Prostate gland (tissue), 2 donors: ENCODE results near the gene FAM193B. TPM values are rescaled to one million over a fixed set of nuclear protein-coding genes. Genes with fewer than 3 reads are reported as not detected.

Experiments used
- DNase-seq: peaks from one replicate; pipeline ENCODE4 v3.0.0-alpha.2; 2019; ENCODE audit warnings: low spot score
- H3K27ac ChIP-seq, 2 donors: fragments of 200-600 bp; sonication (generic); 2 replicates each; pipeline ENCODE4 v1.5.1; 2017 to 2019
- H3K27me3 ChIP-seq: fragments of 200-600 bp; sonication (generic); replicated peaks from 2 replicates; pipeline ENCODE4 v1.5.1; 2019; ENCODE audit not compliant: insufficient read depth
- H3K36me3 ChIP-seq, 2 donors: fragments of 200-600 bp; sonication (generic); 1 replicate in 1 of 2; 2 replicates in 1 of 2; pipeline versions ENCODE4 v1.5.1 to v1.8.1; 2017 to 2019
- H3K4me1 ChIP-seq: fragments of 200-600 bp; sonication (generic); replicated peaks from 2 replicates; pipeline ENCODE4 v1.5.1; 2019
- H3K4me3 ChIP-seq, 2 donors: fragments of 200-600 bp; sonication (generic); 2 replicates each; pipeline ENCODE4 v1.5.1; 2017 to 2019
- H3K9me3 ChIP-seq: fragments of 200-600 bp; sonication (generic); 2 replicates; pipeline ENCODE4 v1.5.1; 2017
- CTCF ChIP-seq, 4 experiments: fragments of 200-600 bp in 2 of 4; fragments of 450-650 bp in 2 of 4; sonication (generic) in 2 of 4; IDR thresholded peaks; 1 replicate in 3 of 4; 2 replicates in 1 of 4; pipeline ENCODE4 v1.5.1; 2016 to 2019; ENCODE audit warnings: antibody characterized with exemption in 4 of 4, mild to moderate bottlenecking in 2 of 4, moderate library complexity in 2 of 4
- POLR2A ChIP-seq: fragments of 450-650 bp; IDR thresholded peaks from one replicate; pipeline ENCODE4 v1.6.1; 2016; ENCODE audit warnings: antibody characterized with exemption, mild to moderate bottlenecking
- POLR2AphosphoS5 ChIP-seq: sonication (generic); formaldehyde crosslinking; IDR thresholded peaks from one replicate; pipeline ENCODE4 v1.6.1; 2017; ENCODE audit warnings: antibody characterized with exemption
- WGBS: methylation state at CpG from one replicate; pipeline ENCODE4 v1.1.5; 2018; 5-methylcytosine and 5-hydroxymethylcytosine counted together
- intact Hi-C: fragments of 100-400 bp; cut with DNase I; formaldehyde crosslinking; loops from one replicate; pipeline ENCODE4 v1.14.2; 2022
- total RNA-seq, 2 donors: library from RNA; depleted of rRNA; stranded (reverse); fragments of >200 nt; gene quantifications; one replicate each; pipeline ENCODE4 v1.1.0, GENCODE V29; 2016

Gene FAM193B
- total RNA-seq, 2 donors from 2014 or later: 59.6 to 112 TPM

DNA sequence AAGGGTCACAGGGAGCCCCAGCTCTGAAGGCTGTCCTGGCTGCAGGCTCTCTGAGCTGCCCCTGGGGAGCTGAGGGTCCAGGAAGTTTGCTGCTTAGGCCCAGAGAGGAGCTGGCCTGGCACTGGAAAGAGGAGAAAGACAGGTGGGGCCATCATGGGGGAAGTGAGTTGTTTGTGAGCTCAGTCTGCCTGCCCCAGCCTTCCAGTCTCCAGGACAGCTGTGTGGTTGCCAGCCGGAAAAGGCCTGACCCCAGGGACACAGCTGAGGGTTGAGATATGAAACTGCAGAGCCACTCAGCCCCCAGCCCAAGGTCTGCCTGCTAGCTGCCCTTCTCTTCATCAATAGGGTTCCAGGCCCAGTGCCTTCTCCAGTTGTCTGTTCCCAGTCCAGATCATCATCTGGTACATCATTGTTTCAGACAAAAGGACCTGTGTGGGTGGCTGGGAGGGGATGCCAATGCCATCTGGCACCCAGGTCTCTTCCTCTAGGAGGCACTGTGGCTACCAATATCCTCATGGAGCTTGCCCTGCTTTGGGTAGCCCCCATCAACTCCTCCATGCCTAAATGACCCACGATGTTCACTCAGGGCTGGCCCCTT lies 33.3 kb downstream of the FAM193B start:
- Histone ChIP-seq H3K36me3 (peaks cover 6 to 8% of the 10 kb centered on the region in 2 donors), H3K27me3 (no peaks in the 10 kb centered on the region), H3K4me3 (no peak overlapping the region), H3K9me3 (no peaks in the 10 kb centered on the region), H3K27ac (no peak overlapping the region), H3K4me1 (peaks cover 2% of the 10 kb centered on the region)
- intact Hi-C loops: no loop called here
- 77% methylated on average over 2 of the region's 2 CpGs for WGBS
- TF ChIP-seq POLR2AphosphoS5 (no peak), POLR2A (no peak), CTCF (IDR thresholded peaks at IDR 0.05) (no peak)
- DNase-seq: no peak

- intact Hi-C loops: no loop called here
- H3K36me3 ChIP-seq: peaks cover 6% of the 10 kb centered on the region in 2 donors
- DNase-seq: no peak
Observed at GRCh38 chr5:177520271-177520670, 34.1 kb downstream of the FAM193B start.

DNA sequence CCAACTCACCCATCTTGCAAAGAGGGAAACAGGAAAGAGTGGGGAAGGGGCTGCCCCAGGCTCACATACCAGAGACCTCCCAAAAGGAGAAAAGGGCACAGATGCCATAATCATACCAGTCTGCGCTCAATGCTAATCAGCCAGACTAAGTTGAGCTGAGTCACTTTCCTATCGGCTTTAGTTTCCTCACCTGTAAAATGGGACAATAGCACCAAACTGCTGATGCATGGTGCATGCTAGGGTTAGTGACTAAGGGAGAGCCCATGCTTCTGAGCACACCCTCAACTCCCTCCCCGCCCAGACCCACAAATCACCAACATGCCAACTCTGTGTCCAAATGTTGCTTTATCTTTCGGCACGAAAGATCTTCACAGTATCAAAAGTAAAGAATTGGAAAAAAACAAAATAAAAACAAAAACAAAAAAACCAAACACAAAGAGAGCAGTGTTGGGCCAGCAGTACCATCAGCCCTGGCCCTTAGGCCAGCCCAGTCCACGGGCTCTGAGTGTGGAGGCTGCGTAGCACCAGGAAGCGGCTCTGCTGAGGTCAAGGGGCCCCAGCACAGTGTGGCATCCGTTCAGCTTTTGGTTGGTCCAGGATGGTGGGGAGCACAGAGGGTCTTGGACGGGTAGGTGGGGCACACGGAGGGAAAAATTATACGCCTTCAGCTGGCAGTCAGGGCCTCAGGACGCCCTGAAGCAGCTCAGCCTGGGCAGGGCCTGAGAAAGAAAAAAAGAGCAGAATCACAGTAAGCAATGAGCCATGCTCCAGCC lies 34.7 kb downstream of the FAM193B start:
- no peak for DNase-seq
- 83% methylated on average over 13 of the region's 13 CpGs for WGBS
- H3K27me3 ChIP-seq: no peaks in the 10 kb centered on the region
- intact Hi-C loops: no loop called here
- no peaks in the 10 kb centered on the region for H3K9me3 ChIP-seq
- H3K4me3 ChIP-seq: no peak overlapping the region
- no peak overlapping the region for H3K27ac ChIP-seq
- no peak for TF ChIP-seq CTCF (IDR thresholded peaks at IDR 0.05)
- H3K4me1 ChIP-seq: peaks cover 5% of the 10 kb centered on the region
- H3K36me3 ChIP-seq: peaks cover 6 to 10% of the 10 kb centered on the region in 2 donors

More at GRCh38 chr5:177520271-177520670, 34.1 kb downstream of the FAM193B start:
- H3K27me3 ChIP-seq: no peaks in the 10 kb centered on the region
- H3K4me1 ChIP-seq: peaks cover 5% of the 10 kb centered on the region
- H3K27ac ChIP-seq: no peak overlapping the region
- no peak overlapping the region for H3K4me3 ChIP-seq
- no peaks in the 10 kb centered on the region for H3K9me3 ChIP-seq
- TF ChIP-seq POLR2AphosphoS5 (no peak), POLR2A (no peak), CTCF (IDR thresholded peaks at IDR 0.05) (no peak)
- WGBS: 91% methylated on average over 3 of the region's 3 CpGs

DNA sequence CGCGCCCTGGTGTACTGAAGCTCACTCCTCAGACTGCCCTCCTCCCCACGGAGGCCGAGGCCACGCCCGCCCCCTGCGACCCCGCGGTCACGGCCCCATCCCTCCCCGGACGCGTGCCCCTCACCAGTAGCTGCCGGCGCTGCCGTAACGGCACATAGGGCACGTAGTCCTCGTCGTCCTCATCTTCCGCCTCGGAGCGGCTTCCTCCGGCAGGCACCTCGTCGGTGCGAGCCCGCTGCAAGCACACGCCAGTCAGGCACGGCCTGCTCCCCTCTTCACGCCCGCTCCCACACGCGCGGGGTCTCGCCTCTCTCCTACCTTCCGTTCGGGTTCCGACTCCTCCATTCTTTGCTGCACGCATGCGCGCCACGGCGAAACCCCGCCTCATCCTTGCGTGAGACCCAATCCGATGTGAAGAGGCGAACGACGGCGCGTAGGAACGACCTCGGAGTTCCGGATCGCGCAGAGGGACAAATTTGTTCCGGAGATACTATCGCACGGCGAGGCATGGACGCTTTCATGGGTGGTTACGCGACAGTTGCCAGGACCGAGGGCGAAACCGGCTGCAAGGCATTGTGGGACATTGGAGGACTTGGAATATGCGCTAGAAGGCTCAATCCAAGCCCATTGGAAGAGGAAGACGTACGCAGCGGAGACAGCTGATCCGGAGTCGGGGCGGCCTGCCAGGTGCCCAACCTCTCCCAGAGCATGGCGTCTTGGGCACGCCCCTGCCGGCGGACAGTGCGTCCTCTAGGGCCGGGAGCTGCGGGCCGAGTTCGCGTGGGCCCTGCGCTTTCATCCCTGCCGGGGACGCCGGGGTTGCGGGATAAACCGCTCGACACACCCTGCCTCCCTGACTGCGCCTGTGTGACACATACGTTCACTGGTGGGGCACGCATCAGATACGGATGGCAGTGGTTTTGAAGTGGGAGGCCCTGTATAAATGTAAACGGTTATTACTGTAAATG lies 37.5 kb downstream of the FAM193B start, which contains the start of gene DDX41:
DDX41 (minus strand) TSS at position 361 of the 968 bp plus-strand sequence; CDS start at position 345, 16 bp downstream.
- no peaks in the 10 kb centered on the region for H3K9me3 ChIP-seq
- peaks cover 10 to 11% of the 10 kb centered on the region in 2 donors for H3K36me3 ChIP-seq
- peak; percentile 98 for DNase-seq
- intact Hi-C loops: no loop called here
- no peaks in the 10 kb centered on the region for H3K27me3 ChIP-seq
- peak within 1 kb of the TSS; percentile 78 to 82 for H3K27ac ChIP-seq
- TF ChIP-seq POLR2AphosphoS5: peak; percentile 100
- TF ChIP-seq CTCF (IDR thresholded peaks at IDR 0.05): peak in 3 of 4 experiments; percentile 19 to 48 (median 38)
- TF ChIP-seq POLR2A: peak; percentile 28
- H3K4me3 ChIP-seq: peak within 1 kb of the TSS; percentile 49 to 81
- whole genome bisulfite sequencing: under 1% methylated on average over 60 of the region's 96 CpGs
- H3K4me1 ChIP-seq: peaks cover 5% of the 10 kb centered on the region
